Smooth muscle cell (in vitro differentiated cells): Measurements from ENCODE around the gene PAK5. TPM values are rescaled to one million over a fixed set of nuclear protein-coding genes. Genes with fewer than 3 reads are reported as not detected.

Experiments used
- DNase-seq: peaks from one replicate; lab custom pipeline; 2025; ENCODE audit not compliant: unreplicated experiment; lab: John Stamatoyannopoulos, UW
- H2AFZ ChIP-seq: fragments of 200-600 bp; sonication (generic); 2 replicates; pipeline ENCODE4 v1.6.0; 2016; ENCODE audit warnings: antibody characterized with exemption, low read depth, mild to moderate bottlenecking
- H3F3A ChIP-seq: fragments of 200-600 bp; sonication (generic); 2 replicates; pipeline ENCODE4 v1.6.0; 2017; ENCODE audit warnings: antibody characterized with exemption, low read depth
- H3K27ac ChIP-seq: fragments of 200-600 bp; sonication (generic); 2 replicates; pipeline ENCODE4 v1.5.1; 2016; ENCODE audit warnings: low read depth, mild to moderate bottlenecking
- H3K27me3 ChIP-seq: fragments of 200-600 bp; sonication (generic); 2 replicates; pipeline ENCODE4 v1.6.1; 2016; ENCODE audit warnings: low read depth, mild to moderate bottlenecking
- H3K36me3 ChIP-seq: fragments of 200-600 bp; sonication (generic); 2 replicates; pipeline ENCODE4 v1.5.1; 2016; ENCODE audit warnings: low read depth
- H3K4me1 ChIP-seq: fragments of 200-600 bp; sonication (generic); 2 replicates; pipeline ENCODE4 v1.5.1; 2016; ENCODE audit warnings: low read depth
- H3K4me2 ChIP-seq: fragments of 200-600 bp; sonication (generic); 2 replicates; pipeline ENCODE4 v1.6.0; 2016; ENCODE audit warnings: mild to moderate bottlenecking
- H3K4me3 ChIP-seq: fragments of 200-600 bp; sonication (generic); 2 replicates; pipeline ENCODE4 v1.5.1; 2016; ENCODE audit warnings: mild to moderate bottlenecking
- H3K79me2 ChIP-seq: fragments of 200-600 bp; sonication (generic); 2 replicates; pipeline ENCODE4 v1.6.0; 2016; ENCODE audit warnings: low read depth, mild to moderate bottlenecking
- H3K9ac ChIP-seq: fragments of 200-600 bp; sonication (generic); 2 replicates; pipeline ENCODE4 v1.6.0; 2016; ENCODE audit warnings: low read depth
- H3K9me3 ChIP-seq: fragments of 200-600 bp; sonication (generic); replicated peaks from 2 replicates; pipeline ENCODE4 v1.5.1; 2016; ENCODE audit warnings: low read depth
- H4K20me1 ChIP-seq: fragments of 200-600 bp; sonication (generic); 2 replicates; pipeline ENCODE4 v1.6.0; 2016; ENCODE audit warnings: low read depth
- WGBS: methylation state at CpG from one replicate; pipeline ENCODE4 v1.1.7; 2016; ENCODE audit warnings: low lambda C conversion rate; 5-methylcytosine and 5-hydroxymethylcytosine counted together
- polyA plus RNA-seq: library from polyadenylated mRNA; unstranded; fragments of >200 nt; fragmentation: Nextera tagmentation; extraction: Ambion mirVana; gene quantifications from 2 replicates; pipeline ENCODE4 v1.2.1, GENCODE V29; 2016
- total RNA-seq: library from RNA; depleted of rRNA; stranded (reverse); fragments of >200 nt; gene quantifications from 2 replicates; pipeline ENCODE4 v1.2.3, GENCODE V29; 2014
- TF ChIP-seq, protein P1 (sequence below): fragments of 200-600 bp; sonication (generic); IDR thresholded peaks from 2 replicates; pipeline ENCODE4 v1.5.1; 2017; ENCODE audit warnings: borderline replicate concordance, mild to moderate bottlenecking, antibody characterized with exemption; ENCODE audit not compliant: insufficient read depth, poor library complexity, severe bottlenecking

PAK5 gene
- total and polyA plus RNA-seq, 2 experiments from 2014 or later = 0.13 TPM; not detected in 1

DNA sequence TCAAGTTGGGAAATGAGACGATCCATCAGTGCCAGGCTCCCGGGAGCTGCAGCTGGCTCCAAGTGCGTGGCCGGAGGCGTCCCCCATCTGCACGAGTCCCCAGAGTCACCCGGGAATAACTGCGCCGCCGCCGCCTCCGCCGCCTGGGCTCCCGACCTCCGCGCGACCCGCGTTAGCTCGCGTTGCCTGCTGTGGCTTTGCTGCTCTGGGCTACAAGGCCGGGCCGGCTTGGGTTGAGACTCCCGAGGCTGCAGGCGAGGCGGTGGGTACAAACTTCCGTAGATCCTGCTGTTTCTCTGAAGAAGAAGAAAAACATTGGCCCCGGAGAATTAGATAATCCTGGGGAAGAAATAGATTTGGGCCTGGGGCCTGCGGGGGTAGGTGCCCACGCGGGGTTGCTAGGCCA, 331.9 kb downstream of the PAK5 start:
- 21% methylated on average over 31 of the region's 31 CpGs for WGBS
- H3K4me1 ChIP-seq = no peaks in the 10 kb centered on the region
- no peak for DNase-seq
- no peaks in the 10 kb centered on the region for H3K79me2 ChIP-seq
- no peak overlapping the region for H2AFZ ChIP-seq
- H3K36me3 ChIP-seq = no peaks in the 10 kb centered on the region
- H3K27ac ChIP-seq = no peak overlapping the region
- H3K9me3 ChIP-seq = no peaks in the 10 kb centered on the region
- no peaks in the 10 kb centered on the region for H4K20me1 ChIP-seq
- peak overlapping the region; percentile 15 for H3K4me3 ChIP-seq
- TF ChIP-seq, protein P1, sequence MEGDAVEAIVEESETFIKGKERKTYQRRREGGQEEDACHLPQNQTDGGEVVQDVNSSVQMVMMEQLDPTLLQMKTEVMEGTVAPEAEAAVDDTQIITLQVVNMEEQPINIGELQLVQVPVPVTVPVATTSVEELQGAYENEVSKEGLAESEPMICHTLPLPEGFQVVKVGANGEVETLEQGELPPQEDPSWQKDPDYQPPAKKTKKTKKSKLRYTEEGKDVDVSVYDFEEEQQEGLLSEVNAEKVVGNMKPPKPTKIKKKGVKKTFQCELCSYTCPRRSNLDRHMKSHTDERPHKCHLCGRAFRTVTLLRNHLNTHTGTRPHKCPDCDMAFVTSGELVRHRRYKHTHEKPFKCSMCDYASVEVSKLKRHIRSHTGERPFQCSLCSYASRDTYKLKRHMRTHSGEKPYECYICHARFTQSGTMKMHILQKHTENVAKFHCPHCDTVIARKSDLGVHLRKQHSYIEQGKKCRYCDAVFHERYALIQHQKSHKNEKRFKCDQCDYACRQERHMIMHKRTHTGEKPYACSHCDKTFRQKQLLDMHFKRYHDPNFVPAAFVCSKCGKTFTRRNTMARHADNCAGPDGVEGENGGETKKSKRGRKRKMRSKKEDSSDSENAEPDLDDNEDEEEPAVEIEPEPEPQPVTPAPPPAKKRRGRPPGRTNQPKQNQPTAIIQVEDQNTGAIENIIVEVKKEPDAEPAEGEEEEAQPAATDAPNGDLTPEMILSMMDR = no peak
- H3K27me3 ChIP-seq = peaks cover 89% of the 10 kb centered on the region
- H3K4me2 ChIP-seq = peak overlapping the region; percentile 74
- no peak overlapping the region for H3K9ac ChIP-seq
- H3F3A ChIP-seq = no peaks in the 10 kb centered on the region

DNA sequence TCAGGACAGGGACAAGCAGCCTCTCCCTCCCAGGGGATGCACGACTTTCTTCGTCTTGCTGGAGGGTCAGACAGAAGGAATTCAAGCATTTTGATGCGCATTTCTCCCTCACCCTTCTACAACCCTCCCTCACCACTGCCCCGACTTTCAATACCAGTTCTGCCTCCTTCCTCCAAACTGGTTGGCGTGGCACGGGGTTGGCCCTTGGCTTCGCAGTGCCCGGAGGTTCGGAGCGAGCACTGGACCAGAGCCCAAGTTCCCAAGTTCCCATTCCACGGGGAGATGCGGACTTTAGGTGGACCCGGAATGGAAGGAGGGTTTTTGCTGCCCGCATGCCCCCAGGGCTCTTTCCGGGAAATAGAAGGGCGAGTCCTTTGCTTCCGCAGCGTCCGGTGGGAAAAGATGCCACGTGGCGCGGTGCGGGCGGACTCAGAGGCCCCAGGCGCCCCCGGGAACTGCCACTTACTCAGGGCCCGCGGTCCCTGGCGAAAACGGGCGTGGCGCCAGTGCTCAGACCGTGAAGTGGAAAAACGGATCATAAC, 332.5 kb downstream of the PAK5 start:
- Histone ChIP-seq H3K9me3 (no peaks in the 10 kb centered on the region), H3F3A (no peaks in the 10 kb centered on the region), H3K79me2 (no peaks in the 10 kb centered on the region), H2AFZ (no peak overlapping the region), H3K4me3 (peak overlapping the region; percentile 15), H3K4me1 (no peaks in the 10 kb centered on the region), H3K4me2 (peak overlapping the region; percentile 74), H3K9ac (no peak overlapping the region), H3K27ac (no peak overlapping the region), H3K27me3 (peaks cover 89% of the 10 kb centered on the region), H3K36me3 (no peaks in the 10 kb centered on the region), H4K20me1 (no peaks in the 10 kb centered on the region)
- DNase-seq = no peak
- TF ChIP-seq, protein P1 = no peak
- 21% methylated on average over 34 of the region's 34 CpGs for WGBS

DNA sequence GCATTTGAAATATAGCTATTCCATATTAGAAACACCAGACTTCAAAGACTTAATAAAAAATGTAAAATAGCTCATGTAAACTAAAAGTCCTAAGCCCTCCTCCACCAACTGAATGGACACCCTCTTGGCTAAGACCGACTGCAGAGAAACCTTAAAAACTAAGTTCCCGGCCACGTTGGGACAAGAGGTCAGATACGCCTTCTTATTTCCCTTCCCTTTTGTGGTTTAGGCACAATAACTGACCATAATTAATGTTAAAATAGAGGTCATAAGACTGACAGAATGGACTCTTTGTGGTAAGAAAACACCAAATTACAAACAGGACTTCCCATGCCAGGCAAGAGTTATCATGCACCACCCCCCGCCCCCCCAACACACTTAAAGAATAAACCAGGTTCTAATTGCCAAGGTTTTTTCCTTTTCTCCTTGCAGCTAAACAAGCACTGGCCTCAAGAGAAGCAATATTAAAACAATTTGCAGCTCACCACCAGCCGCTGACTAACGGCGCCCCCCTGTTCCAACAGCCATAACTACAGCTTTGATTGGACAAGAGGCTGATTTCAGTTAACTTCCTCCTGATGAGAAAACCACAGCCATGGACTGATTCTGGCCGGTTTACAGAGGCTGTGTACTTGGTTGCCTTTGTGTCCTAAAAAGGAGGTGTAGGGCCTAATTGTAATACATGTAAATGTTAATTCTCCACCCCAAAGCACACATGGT, 335.2 kb downstream of the PAK5 start:
- H3F3A ChIP-seq = no peaks in the 10 kb centered on the region
- no peaks in the 10 kb centered on the region for H4K20me1 ChIP-seq
- no peaks in the 10 kb centered on the region for H3K79me2 ChIP-seq
- H3K27me3 ChIP-seq = peaks cover 70% of the 10 kb centered on the region
- no peak for DNase-seq
- H3K4me3 ChIP-seq = no peak overlapping the region
- TF ChIP-seq, protein P1 = no peak
- no peak overlapping the region for H2AFZ ChIP-seq
- no peak overlapping the region for H3K9ac ChIP-seq
- WGBS = 60% methylated on average over 9 of the region's 9 CpGs
- no peaks in the 10 kb centered on the region for H3K36me3 ChIP-seq
- no peak overlapping the region for H3K27ac ChIP-seq
- H3K4me2 ChIP-seq = no peak overlapping the region
- H3K4me1 ChIP-seq = no peaks in the 10 kb centered on the region
- no peaks in the 10 kb centered on the region for H3K9me3 ChIP-seq
